ENCODE measurements around the gene ARHGAP26. TPM values are rescaled to one million over a fixed set of nuclear protein-coding genes. Genes with fewer than 3 reads are reported as not detected.

The ARHGAP26 gene
- total RNA-seq, 1 donor from 2014 or later = 18.7 TPM

DNA sequence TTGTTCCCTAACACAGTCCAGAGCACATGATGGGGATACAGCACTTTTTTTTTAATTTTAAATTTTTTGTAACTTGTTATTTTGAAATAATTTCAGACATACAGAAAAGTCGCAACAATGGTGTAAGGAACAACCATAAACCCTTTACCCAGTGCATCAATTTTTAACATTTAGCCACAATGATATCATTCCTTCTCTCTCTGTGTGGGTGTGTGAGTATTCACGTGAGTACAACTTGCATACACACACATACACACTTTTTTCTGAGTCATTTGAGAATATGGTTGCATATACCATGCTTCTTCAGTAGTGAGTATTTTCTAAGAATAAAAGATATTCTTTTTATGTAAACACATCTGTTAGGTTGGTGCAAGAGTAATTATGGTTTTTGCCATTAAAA lies 135.2 kb downstream of the ARHGAP26 start:
- DNase-seq (ENCODE audit: extremely low spot score, unreplicated experiment) = no peak
- Mint-ChIP-seq H3K4me3 (no peak overlapping the region), H3K4me1 (ENCODE audit: unreplicated experiment) (peaks cover 30% of the 10 kb centered on the region), H3K27ac (no peak overlapping the region), H3K9me3 (no peaks in the 10 kb centered on the region), H3K36me3 (peaks cover 26% of the 10 kb centered on the region), H3K27me3 (no peaks in the 10 kb centered on the region)
- TF ChIP-seq, protein P1, sequence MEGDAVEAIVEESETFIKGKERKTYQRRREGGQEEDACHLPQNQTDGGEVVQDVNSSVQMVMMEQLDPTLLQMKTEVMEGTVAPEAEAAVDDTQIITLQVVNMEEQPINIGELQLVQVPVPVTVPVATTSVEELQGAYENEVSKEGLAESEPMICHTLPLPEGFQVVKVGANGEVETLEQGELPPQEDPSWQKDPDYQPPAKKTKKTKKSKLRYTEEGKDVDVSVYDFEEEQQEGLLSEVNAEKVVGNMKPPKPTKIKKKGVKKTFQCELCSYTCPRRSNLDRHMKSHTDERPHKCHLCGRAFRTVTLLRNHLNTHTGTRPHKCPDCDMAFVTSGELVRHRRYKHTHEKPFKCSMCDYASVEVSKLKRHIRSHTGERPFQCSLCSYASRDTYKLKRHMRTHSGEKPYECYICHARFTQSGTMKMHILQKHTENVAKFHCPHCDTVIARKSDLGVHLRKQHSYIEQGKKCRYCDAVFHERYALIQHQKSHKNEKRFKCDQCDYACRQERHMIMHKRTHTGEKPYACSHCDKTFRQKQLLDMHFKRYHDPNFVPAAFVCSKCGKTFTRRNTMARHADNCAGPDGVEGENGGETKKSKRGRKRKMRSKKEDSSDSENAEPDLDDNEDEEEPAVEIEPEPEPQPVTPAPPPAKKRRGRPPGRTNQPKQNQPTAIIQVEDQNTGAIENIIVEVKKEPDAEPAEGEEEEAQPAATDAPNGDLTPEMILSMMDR (conservative IDR thresholded peaks at IDR 0.05) = no peak

DNA sequence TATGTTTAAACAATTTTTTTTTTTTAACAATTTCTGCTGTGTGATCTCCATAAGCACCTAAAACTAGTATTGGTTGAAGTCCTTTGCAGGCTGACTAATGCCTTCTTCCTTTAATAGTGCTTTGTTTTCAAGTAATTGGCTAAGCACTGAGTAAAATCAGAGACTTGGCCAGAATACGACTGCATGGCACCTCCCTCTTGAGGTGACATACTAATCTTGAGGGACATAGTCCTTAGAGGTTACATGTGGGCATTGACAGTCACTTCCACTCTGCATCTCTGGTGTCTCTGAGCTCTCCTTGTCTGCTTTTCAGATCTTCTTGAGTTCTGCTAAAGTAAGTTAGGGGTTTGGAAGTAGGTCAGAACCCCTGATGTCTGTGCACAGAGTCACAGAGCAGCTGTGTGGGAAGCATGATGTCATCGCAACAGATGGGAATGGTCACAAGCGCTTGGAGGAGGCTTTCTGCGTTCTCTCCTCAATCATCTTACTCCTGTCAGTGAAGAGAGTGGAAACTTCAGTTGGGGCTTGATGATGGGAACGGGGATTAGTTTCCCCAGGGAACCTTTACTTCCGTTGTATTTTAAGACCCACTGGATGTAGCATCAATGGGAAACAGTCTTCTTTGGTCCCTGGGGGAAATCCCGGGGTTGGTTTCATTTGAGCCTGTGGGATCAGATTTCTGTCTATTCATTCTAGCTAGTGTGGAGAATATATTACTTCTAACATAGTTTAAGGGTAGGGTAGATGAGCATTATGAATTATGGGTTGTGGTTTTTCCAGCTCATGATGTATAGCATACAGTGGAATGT lies 136.9 kb downstream of the ARHGAP26 start:
- Mint-ChIP-seq H3K9me3 (no peaks in the 10 kb centered on the region), H3K4me1 (ENCODE audit: unreplicated experiment) (peaks cover 24% of the 10 kb centered on the region), H3K4me3 (no peak overlapping the region), H3K27me3 (no peaks in the 10 kb centered on the region), H3K27ac (no peak overlapping the region), H3K36me3 (peaks cover 22% of the 10 kb centered on the region)
- no peak for DNase-seq (ENCODE audit: extremely low spot score, unreplicated experiment)
- TF ChIP-seq, protein P1 (conservative IDR thresholded peaks at IDR 0.05) = no peak

DNA sequence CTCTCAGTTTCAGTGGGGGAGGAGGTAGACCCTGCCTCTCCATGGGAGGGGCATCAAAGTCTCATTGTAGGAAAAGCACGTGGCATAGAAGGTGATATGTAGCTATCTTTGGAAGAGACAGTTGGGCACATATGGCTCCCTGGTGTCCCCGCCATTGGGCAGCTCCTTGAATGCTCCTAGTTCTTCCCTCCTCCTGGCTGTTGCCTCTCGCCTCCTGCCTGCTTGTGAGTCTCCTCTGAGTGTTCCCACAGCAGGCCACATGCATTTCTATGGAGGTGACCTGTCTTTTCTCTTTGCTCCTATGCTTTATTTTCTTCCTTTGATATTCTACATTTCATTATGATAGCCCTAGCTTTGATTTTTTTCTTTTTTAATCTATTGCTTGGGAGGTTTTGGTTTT lies 138.5 kb downstream of the ARHGAP26 start:
- Mint-ChIP-seq H3K9me3 (no peaks in the 10 kb centered on the region), H3K4me1 (ENCODE audit: unreplicated experiment) (peaks cover 17% of the 10 kb centered on the region), H3K36me3 (peaks cover 23% of the 10 kb centered on the region), H3K4me3 (no peak overlapping the region), H3K27me3 (no peaks in the 10 kb centered on the region), H3K27ac (no peak overlapping the region)
- TF ChIP-seq, protein P1 (conservative IDR thresholded peaks at IDR 0.05) = no peak
- no peak for DNase-seq (ENCODE audit: extremely low spot score, unreplicated experiment)

DNA sequence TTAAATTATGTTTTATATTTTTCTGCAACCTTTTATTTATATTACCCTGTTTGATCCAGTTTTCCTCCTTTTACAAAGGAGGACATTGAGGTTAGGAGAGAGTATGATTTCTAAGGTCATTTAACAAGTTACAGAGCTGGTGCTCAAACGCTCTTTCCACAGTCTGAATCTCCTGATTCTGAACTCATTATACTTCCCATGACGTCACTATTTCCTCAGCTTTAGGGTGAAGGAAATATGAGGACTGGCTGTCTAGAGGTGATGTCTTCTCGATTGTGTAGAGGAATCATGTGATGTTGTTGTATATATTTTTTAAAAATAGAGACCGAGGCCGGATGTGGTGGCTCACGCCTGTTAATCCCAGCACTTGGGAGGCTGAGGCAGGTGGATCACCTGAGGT lies 140.0 kb downstream of the ARHGAP26 start:
- no peak overlapping the region for H3K27ac Mint-ChIP-seq
- TF ChIP-seq, protein P1 (conservative IDR thresholded peaks at IDR 0.05) = no peak
- H3K27me3 Mint-ChIP-seq = no peaks in the 10 kb centered on the region
- H3K9me3 Mint-ChIP-seq = no peaks in the 10 kb centered on the region
- H3K4me1 Mint-ChIP-seq (ENCODE audit: unreplicated experiment) = peaks cover 17% of the 10 kb centered on the region
- H3K4me3 Mint-ChIP-seq = no peak overlapping the region
- DNase-seq (ENCODE audit: extremely low spot score, unreplicated experiment) = no peak
- peaks cover 18% of the 10 kb centered on the region for H3K36me3 Mint-ChIP-seq

DNA sequence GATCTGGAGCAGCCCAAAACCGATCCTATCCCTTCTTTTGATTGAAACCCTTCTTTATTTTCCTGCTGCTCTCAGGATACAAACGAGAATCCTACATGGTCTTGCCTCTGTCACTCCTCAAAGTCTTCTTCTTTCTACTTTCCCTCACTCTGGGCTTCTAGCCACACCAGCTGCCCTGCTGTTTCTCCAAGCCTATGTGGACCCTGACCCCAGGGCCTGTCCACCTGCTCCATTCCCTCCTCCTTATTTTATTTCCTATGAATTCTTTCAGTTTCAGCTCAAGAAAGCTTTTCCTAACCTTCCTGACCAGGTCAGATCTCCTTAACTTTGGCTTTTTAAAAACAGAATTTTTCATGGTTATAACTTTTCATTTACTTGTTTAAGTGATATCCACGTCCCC lies 141.0 kb downstream of the ARHGAP26 start:
- peaks cover 23% of the 10 kb centered on the region for H3K4me1 Mint-ChIP-seq (ENCODE audit: unreplicated experiment)
- TF ChIP-seq, protein P1 (conservative IDR thresholded peaks at IDR 0.05) = no peak

More for the DNA sequence above, 141.0 kb downstream of the ARHGAP26 start:
- no peaks in the 10 kb centered on the region for H3K27me3 Mint-ChIP-seq
- H3K9me3 Mint-ChIP-seq = no peaks in the 10 kb centered on the region
- no peak overlapping the region for H3K27ac Mint-ChIP-seq
- peaks cover 16% of the 10 kb centered on the region for H3K36me3 Mint-ChIP-seq
- no peak overlapping the region for H3K4me3 Mint-ChIP-seq
- DNase-seq (ENCODE audit: extremely low spot score, unreplicated experiment) = no peak

Measured in type B pancreatic cell (in vitro differentiated cells).